SK-N-SH (cell line): ENCODE measurements around the gene SEMA4G. TPM values are rescaled to one million over a fixed set of nuclear protein-coding genes. Genes with fewer than 3 reads are reported as not detected.

Experiments used
- CTCF ChIA-PET: fragments of 300-600, 350-600 bp; formaldehyde crosslinking; extraction: SDS; loops from one replicate; lab custom pipeline; 2021; lab: Yijun Ruan, JAX
- POLR2A ChIA-PET: fragments of 350-600 bp; sonication (Branson Sonifier 250); formaldehyde crosslinking; extraction: SDS; loops from one replicate; lab custom pipeline; 2020; ENCODE audit warnings: antibody characterized with exemption, inconsistent platforms; lab: Yijun Ruan, JAX
- DNase-seq: peaks from one replicate; pipeline ENCODE4 v3.0.0; 2012
- H2AFZ ChIP-seq: fragments of 200-600 bp; sonication (generic); 2 replicates; pipeline ENCODE4 v1.8.1; 2016; ENCODE audit warnings: antibody characterized with exemption, mild to moderate bottlenecking, low read depth
- H3F3A ChIP-seq: fragments of 200-600 bp; sonication (generic); replicated peaks from 2 replicates; pipeline ENCODE3; 2016; ENCODE audit warnings: antibody characterized with exemption, mild to moderate bottlenecking; ENCODE audit not compliant: insufficient read depth
- H3K27ac ChIP-seq, 2 experiments: fragments of 200-500 bp in 1 of 2; fragments of 200-600 bp in 1 of 2; sonication (Bioruptor generic) in 1 of 2; sonication (generic), shearing (Covaris generic) in 1 of 2; 2 replicates each; pipeline versions ENCODE4 v1.5.1 to v1.6.1; 2014 to 2016; ENCODE audit warnings: low read depth in 2 of 2, inconsistent platforms in 1 of 2, low read length in 1 of 2, mild to moderate bottlenecking in 1 of 2, mixed read lengths in 1 of 2
- H3K27me3 ChIP-seq: fragments of 200-600 bp; sonication (generic), shearing (Covaris generic); 2 replicates; pipeline ENCODE4 v1.6.1; 2016; ENCODE audit warnings: mixed run types; ENCODE audit not compliant: insufficient read depth
- H3K36me3 ChIP-seq, 2 experiments: fragments of 200-500 bp in 1 of 2; fragments of 200-600 bp in 1 of 2; sonication (Bioruptor generic) in 1 of 2; sonication (generic) in 1 of 2; replicated peaks in 1 of 2; 2 replicates each; pipeline versions ENCODE3 to v1.5.1; 2014 to 2016; ENCODE audit warnings: low read length in 1 of 2, mild to moderate bottlenecking in 1 of 2; ENCODE audit not compliant: insufficient read depth in 2 of 2, control insufficient read depth in 1 of 2
- H3K4me1 ChIP-seq, 2 experiments: fragments of 200-500 bp in 1 of 2; fragments of 200-600 bp in 1 of 2; sonication (Bioruptor generic) in 1 of 2; sonication (generic), shearing (Covaris generic) in 1 of 2; 2 replicates each; pipeline versions ENCODE4 v1.5.1 to v1.6.1; 2014 to 2016; ENCODE audit warnings: low read depth in 1 of 2, low read length in 1 of 2, mixed run types in 1 of 2; ENCODE audit not compliant: insufficient read depth in 2 of 2, control insufficient read depth in 1 of 2
- H3K4me2 ChIP-seq: fragments of 200-600 bp; sonication (generic), shearing (Covaris generic); 2 replicates; pipeline ENCODE4 v1.6.1; 2017; ENCODE audit warnings: mixed run types
- H3K4me3 ChIP-seq, 2 experiments: fragments of 200-500 bp in 1 of 2; fragments of 200-600 bp in 1 of 2; sonication (Bioruptor generic) in 1 of 2; sonication (generic), shearing (Covaris generic) in 1 of 2; 2 replicates each; pipeline versions ENCODE4 v1.5.1 to v1.8.1; 2014 to 2016; ENCODE audit warnings: low read depth in 2 of 2, inconsistent platforms in 1 of 2, low read length in 1 of 2, mild to moderate bottlenecking in 1 of 2, mixed read lengths in 1 of 2, moderate library complexity in 1 of 2
- H3K79me2 ChIP-seq: fragments of 200-600 bp; sonication (generic); 2 replicates; pipeline ENCODE4 v1.8.1; 2017; ENCODE audit warnings: mild to moderate bottlenecking; ENCODE audit not compliant: insufficient read depth
- H3K9ac ChIP-seq: fragments of 200-600 bp; sonication (generic); 2 replicates; pipeline ENCODE4 v1.6.1; 2017; ENCODE audit warnings: mixed run types
- H3K9me2 ChIP-seq: fragments of 200-600 bp; sonication (generic); 2 replicates; pipeline ENCODE4 v1.6.1; 2017; ENCODE audit warnings: mixed run types
- H3K9me3 ChIP-seq: fragments of 200-600 bp; sonication (generic); 2 replicates; pipeline ENCODE4 v1.6.1; 2017; ENCODE audit warnings: mixed run types, mild to moderate bottlenecking, moderate library complexity
- H4K20me1 ChIP-seq: fragments of 200-600 bp; sonication (generic); 2 replicates; pipeline ENCODE4 v1.6.1; 2017; ENCODE audit warnings: mild to moderate bottlenecking, mixed run types; ENCODE audit not compliant: insufficient read depth
- EP300 ChIP-seq, 2 experiments: IDR thresholded peaks; 2 replicates each; pipeline versions ENCODE4 v1.4.0 to v1.6.1; 2012; ENCODE audit warnings: borderline replicate concordance in 1 of 2, low read depth in 1 of 2, low read length in 1 of 2
- FOXJ3 ChIP-seq: sonication (generic); formaldehyde crosslinking; IDR thresholded peaks from 2 replicates; pipeline ENCODE4 v1.5.1; 2020; ENCODE audit warnings: mild to moderate bottlenecking, missing genetic modification reagents
- GABPA ChIP-seq: IDR thresholded peaks from 2 replicates; pipeline ENCODE4 v1.4.0; 2012; ENCODE audit warnings: low read depth, mild to moderate bottlenecking
- JUND ChIP-seq: IDR thresholded peaks from 2 replicates; pipeline ENCODE4 v1.4.0; 2012
- NFIC ChIP-seq: IDR thresholded peaks from 2 replicates; pipeline ENCODE4 v1.4.0; 2012; ENCODE audit warnings: borderline replicate concordance
- RCOR1 ChIP-seq: fragments of 150-350 bp; IDR thresholded peaks from 2 replicates; pipeline ENCODE4 v1.6.1; 2017; ENCODE audit warnings: antibody characterized with exemption, low read length
- RXRA ChIP-seq: IDR thresholded peaks from 2 replicates; pipeline ENCODE4 v1.4.0; 2012; ENCODE audit warnings: low read depth, mild to moderate bottlenecking, borderline replicate concordance
- SIN3A ChIP-seq: IDR thresholded peaks from 2 replicates; pipeline ENCODE4 v1.6.1; 2012; ENCODE audit warnings: low read depth, mild to moderate bottlenecking, low read length, moderate library complexity, borderline replicate concordance
- TEAD4 ChIP-seq: IDR thresholded peaks from 2 replicates; pipeline ENCODE4 v1.4.0; 2012; ENCODE audit warnings: mild to moderate bottlenecking, borderline replicate concordance; ENCODE audit not compliant: insufficient read depth
- YY1 ChIP-seq: IDR thresholded peaks from 2 replicates; pipeline ENCODE4 v1.4.0; 2012; ENCODE audit warnings: low read depth, mild to moderate bottlenecking
- WGBS: methylation state at CpG from one replicate; pipeline ENCODE4 v1.1.6; 2017; ENCODE audit warnings: low lambda C conversion rate; 5-methylcytosine and 5-hydroxymethylcytosine counted together
- polyA plus RNA-seq, 3 experiments: library from polyadenylated mRNA; depleted of rRNA; stranded (reverse); fragments of >200 nt; gene quantifications; 2 replicates each; pipeline ENCODE4 v1.2.3, GENCODE V29; 2012
- TF ChIP-seq, protein P1 (sequence below): fragments of 150-350 bp; IDR thresholded peaks from 2 replicates; pipeline ENCODE4 v1.6.1; 2016; ENCODE audit warnings: mild to moderate bottlenecking, low read depth, low read length
- TF ChIP-seq, protein P2 (sequence below): IDR thresholded peaks from 2 replicates; pipeline ENCODE4 v1.6.1; 2012; ENCODE audit warnings: mild to moderate bottlenecking, low read depth, low read length, moderate library complexity
- TF ChIP-seq, protein P3 (sequence below): IDR thresholded peaks from 2 replicates; pipeline ENCODE4 v1.4.0; 2012; ENCODE audit warnings: low read depth, borderline replicate concordance

Gene SEMA4G
- polyA plus RNA-seq, 1 of the 3 experiments (the other 2 are of a cell fraction), result 16.2 TPM

DNA sequence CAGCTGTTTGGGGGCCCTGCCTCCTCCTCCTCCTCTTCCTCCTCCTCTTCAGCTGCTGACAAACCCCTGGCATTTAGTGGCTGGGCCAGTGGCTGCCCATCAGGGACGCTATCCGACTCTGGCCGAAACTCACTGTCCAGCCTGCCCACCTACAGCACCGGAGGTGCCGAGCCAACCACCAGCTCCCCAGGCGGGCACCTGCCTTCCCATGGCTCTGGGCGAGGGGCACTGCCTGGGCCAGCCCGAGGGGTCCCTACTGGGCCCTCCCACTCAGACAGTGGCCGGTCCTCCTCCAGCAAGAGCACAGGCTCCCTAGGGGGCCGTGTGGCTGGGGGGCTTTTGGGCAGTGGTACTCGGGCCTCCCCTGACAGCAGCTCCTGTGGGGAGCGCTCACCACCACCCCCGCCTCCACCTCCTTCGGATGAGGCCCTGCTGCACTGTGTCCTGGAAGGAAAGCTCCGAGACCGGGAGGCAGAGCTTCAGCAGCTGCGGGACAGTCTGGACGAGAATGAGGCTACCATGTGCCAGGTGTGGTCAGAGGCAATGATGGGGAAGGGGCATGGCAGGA lies 34.4 kb downstream of the SEMA4G start (continued):
- no peak for TF ChIP-seq EP300 (IDR thresholded peaks at IDR 0.05; ENCODE audit: borderline replicate concordance in 1 of 2, low read depth in 1 of 2, low read length in 1 of 2)
- TF ChIP-seq SIN3A, result no peak

DNA sequence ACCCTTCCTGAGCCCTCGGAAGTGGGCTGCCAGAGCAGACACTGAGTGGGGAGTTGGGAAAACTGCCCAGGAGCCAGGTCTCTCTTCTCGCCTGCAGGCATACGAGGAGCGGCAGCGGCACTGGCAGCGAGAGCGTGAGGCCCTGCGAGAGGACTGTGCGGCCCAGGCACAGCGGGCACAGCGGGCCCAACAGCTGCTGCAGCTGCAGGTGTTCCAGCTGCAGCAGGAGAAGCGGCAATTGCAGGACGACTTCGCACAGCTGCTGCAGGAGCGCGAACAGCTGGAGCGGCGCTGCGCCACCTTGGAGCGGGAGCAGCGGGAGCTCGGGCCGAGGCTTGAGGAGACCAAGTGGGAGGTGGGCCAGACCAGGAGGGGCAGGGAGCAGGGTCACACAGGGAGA lies 36.1 kb downstream of the SEMA4G start:
- ChIA-PET POLR2A (no interaction called here), CTCF (interaction anchor here (3.1 to 24.5 kb wide), 2 partner anchors 11 kb away, joined by 15 to 443 read pairs; no protein-coding TSS in a partner anchor)
- Histone ChIP-seq H3K27me3 (no peaks in the 10 kb centered on the region), H4K20me1 (peaks cover 37% of the 10 kb centered on the region), H3K9ac (no peak overlapping the region), H2AFZ (no peak overlapping the region), H3K36me3 (peaks cover 38 to 48% of the 10 kb centered on the region in 2 experiments), H3K9me2 (no peaks in the 10 kb centered on the region), H3K4me1 (peaks cover 16 to 39% of the 10 kb centered on the region in 2 experiments; a peak in 3 of 4 replicates), H3K27ac (no peak overlapping the region), H3K9me3 (no peaks in the 10 kb centered on the region), H3K4me2 (no peak overlapping the region), H3K79me2 (peaks cover 43% of the 10 kb centered on the region), H3K4me3 (no peak overlapping the region), H3F3A (peaks cover 18% of the 10 kb centered on the region)
- DNase-seq, result no peak
- 98% methylated on average over 22 of the region's 23 CpGs for WGBS
- no peak for TF ChIP-seq YY1
- TF ChIP-seq, protein P1, sequence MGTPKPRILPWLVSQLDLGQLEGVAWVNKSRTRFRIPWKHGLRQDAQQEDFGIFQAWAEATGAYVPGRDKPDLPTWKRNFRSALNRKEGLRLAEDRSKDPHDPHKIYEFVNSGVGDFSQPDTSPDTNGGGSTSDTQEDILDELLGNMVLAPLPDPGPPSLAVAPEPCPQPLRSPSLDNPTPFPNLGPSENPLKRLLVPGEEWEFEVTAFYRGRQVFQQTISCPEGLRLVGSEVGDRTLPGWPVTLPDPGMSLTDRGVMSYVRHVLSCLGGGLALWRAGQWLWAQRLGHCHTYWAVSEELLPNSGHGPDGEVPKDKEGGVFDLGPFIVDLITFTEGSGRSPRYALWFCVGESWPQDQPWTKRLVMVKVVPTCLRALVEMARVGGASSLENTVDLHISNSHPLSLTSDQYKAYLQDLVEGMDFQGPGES, result no peak
- no peak for TF ChIP-seq NFIC
- TF ChIP-seq JUND, result no peak
- TF ChIP-seq RXRA, result no peak
- no peak for TF ChIP-seq GABPA
- TF ChIP-seq, protein P2, sequence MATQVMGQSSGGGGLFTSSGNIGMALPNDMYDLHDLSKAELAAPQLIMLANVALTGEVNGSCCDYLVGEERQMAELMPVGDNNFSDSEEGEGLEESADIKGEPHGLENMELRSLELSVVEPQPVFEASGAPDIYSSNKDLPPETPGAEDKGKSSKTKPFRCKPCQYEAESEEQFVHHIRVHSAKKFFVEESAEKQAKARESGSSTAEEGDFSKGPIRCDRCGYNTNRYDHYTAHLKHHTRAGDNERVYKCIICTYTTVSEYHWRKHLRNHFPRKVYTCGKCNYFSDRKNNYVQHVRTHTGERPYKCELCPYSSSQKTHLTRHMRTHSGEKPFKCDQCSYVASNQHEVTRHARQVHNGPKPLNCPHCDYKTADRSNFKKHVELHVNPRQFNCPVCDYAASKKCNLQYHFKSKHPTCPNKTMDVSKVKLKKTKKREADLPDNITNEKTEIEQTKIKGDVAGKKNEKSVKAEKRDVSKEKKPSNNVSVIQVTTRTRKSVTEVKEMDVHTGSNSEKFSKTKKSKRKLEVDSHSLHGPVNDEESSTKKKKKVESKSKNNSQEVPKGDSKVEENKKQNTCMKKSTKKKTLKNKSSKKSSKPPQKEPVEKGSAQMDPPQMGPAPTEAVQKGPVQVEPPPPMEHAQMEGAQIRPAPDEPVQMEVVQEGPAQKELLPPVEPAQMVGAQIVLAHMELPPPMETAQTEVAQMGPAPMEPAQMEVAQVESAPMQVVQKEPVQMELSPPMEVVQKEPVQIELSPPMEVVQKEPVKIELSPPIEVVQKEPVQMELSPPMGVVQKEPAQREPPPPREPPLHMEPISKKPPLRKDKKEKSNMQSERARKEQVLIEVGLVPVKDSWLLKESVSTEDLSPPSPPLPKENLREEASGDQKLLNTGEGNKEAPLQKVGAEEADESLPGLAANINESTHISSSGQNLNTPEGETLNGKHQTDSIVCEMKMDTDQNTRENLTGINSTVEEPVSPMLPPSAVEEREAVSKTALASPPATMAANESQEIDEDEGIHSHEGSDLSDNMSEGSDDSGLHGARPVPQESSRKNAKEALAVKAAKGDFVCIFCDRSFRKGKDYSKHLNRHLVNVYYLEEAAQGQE, result no peak
- TF ChIP-seq FOXJ3 (CRISPR knock-in tag), result no peak
- TF ChIP-seq RCOR1, result no peak
- no peak for TF ChIP-seq TEAD4
- TF ChIP-seq, protein P3, sequence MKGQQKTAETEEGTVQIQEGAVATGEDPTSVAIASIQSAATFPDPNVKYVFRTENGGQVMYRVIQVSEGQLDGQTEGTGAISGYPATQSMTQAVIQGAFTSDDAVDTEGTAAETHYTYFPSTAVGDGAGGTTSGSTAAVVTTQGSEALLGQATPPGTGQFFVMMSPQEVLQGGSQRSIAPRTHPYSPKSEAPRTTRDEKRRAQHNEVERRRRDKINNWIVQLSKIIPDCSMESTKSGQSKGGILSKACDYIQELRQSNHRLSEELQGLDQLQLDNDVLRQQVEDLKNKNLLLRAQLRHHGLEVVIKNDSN, result no peak
